Measurements from ENCODE around the gene PMPCA.
"Not testable (repeated sequence)": the region's sequence is repeated elsewhere in the genome, so short reads cannot be mapped to it uniquely, and the experiment has no call there.

Gene PMPCA

GRCh38 chr9:136395345-136396218, 14.9 kb upstream of the PMPCA start:
- DNase-seq, result no peak

GRCh38 chr9:136396219-136396515, 14.3 kb upstream of the PMPCA start:
- DNase-seq, result no peak

- no peak for DNase-seq
Observed at GRCh38 chr9:136397643-136398042, 12.8 kb upstream of the PMPCA start.

GRCh38 chr9:136398286-136398685, 12.2 kb upstream of the PMPCA start:
- no peak for DNase-seq

GRCh38 chr9:136399176-136400037, 11.1 kb upstream of the PMPCA start:
- DNase-seq, result peak; percentile 18

- peak; percentile 95 for DNase-seq
Observed at GRCh38 chr9:136400038-136400834, 10.2 kb upstream of the PMPCA start, which contains the start of gene SNAPC4. TSS of gene SNAPC4 (minus strand) at chr9:136400170. CDS start at chr9:136398428, 1,742 bp downstream.

- no peak for DNase-seq
Observed at GRCh38 chr9:136401173-136401922, 9.1 kb upstream of the PMPCA start.

- no peak for DNase-seq
Observed at GRCh38 chr9:136402067-136402466, 8.4 kb upstream of the PMPCA start.

GRCh38 chr9:136403538-136403914, 6.9 kb upstream of the PMPCA start:
- DNase-seq, result no peak

GRCh38 chr9:136403915-136404800, 6.3 kb upstream of the PMPCA start:
- no peak for DNase-seq

- no peak for DNase-seq
Observed at GRCh38 chr9:136404801-136405136, 5.7 kb upstream of the PMPCA start.

GRCh38 chr9:136405481-136405880, 5.0 kb upstream of the PMPCA start:
- no peak for DNase-seq

GRCh38 chr9:136405904-136406303, 4.6 kb upstream of the PMPCA start:
- not testable (repeated sequence) for DNase-seq

GRCh38 chr9:136407061-136407460, 3.4 kb upstream of the PMPCA start:
- DNase-seq, result not testable (repeated sequence)

GRCh38 chr9:136407911-136408310, 2.5 kb upstream of the PMPCA start:
- DNase-seq, result no peak

GRCh38 chr9:136409557-136410455, 652 bp upstream of the PMPCA start:
- peak; percentile 59 for DNase-seq

GRCh38 chr9:136411378-136411777, 920 bp downstream of the PMPCA start:
- DNase-seq, result no peak

- no peak for DNase-seq
Observed at GRCh38 chr9:136412962-136413361, 2.5 kb downstream of the PMPCA start.

- DNase-seq, result no peak
Observed at GRCh38 chr9:136416427-136416826, 6.0 kb downstream of the PMPCA start.

- DNase-seq, result no peak
Observed at GRCh38 chr9:136416914-136417313, 6.5 kb downstream of the PMPCA start.

Measured in retina (tissue), 1 donor.